CD1c-positive myeloid dendritic cell (primary cell): ENCODE results near the gene DNMT3A.

Experiments used
- DNase-seq: peaks from one replicate; pipeline ENCODE4 v3.0.0-alpha.2; 2016; ENCODE audit errors: extremely low spot score

Gene DNMT3A

DNA sequence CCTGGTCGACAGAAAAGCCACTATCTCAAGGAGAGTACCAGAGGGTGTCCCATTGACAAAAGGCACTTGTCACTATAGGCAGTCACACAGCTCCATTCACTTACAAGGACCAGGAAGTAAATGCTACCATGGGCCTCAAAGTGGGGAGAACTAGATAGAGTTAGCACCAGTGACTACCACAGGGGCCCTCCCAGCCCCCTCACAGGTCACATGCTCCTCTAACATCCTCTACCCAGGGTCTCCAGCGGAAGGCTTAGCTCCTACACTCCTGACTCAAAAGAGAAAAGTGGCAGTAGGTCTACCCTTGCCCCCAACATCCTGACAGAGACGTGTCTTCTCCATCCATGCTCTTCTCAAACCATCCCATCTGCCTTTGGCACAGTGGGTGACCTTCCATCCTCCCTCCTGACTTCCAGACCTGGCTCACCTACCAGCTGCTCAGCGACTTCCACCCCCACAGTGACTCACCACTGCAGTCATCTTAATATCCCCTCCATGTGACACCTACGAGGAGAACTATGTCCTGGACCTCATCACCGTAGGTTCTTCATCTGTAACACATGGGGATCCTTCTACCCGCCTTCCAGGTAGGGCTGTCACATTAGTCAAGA, 5.6 kb upstream of the DNMT3A start:
- no peak for DNase-seq

DNA sequence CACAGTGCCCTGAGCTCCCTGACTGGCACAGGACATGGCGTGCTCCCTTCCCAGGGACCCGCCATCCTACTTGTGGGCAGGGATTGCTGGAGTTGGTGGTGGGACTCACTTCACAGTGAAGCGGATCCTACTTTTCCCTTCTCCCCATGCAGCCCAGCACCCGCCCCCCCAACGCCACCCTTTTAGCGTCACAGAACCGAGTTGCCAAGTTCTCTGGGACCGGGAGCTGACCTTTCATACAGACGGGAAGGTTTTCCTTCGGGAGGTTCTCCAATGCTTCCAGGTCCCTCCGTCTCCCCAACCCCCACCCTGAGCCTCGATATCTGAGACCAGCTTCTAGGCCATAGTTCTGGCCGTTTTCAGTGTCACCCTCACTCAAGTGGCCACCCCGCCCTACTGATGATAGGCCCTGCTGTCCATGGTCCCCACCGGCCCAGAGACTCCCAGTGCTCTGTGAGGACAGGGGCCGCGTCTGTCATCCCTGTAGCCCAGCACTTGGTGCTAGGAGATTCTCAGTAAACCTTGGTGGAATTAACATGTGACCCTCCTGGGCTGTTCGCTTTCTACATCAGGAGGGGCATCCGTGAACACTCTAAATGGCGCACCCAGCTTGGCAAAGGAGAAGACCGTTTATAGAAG, 1.6 kb upstream of the DNMT3A start:
- no peak for DNase-seq

DNA sequence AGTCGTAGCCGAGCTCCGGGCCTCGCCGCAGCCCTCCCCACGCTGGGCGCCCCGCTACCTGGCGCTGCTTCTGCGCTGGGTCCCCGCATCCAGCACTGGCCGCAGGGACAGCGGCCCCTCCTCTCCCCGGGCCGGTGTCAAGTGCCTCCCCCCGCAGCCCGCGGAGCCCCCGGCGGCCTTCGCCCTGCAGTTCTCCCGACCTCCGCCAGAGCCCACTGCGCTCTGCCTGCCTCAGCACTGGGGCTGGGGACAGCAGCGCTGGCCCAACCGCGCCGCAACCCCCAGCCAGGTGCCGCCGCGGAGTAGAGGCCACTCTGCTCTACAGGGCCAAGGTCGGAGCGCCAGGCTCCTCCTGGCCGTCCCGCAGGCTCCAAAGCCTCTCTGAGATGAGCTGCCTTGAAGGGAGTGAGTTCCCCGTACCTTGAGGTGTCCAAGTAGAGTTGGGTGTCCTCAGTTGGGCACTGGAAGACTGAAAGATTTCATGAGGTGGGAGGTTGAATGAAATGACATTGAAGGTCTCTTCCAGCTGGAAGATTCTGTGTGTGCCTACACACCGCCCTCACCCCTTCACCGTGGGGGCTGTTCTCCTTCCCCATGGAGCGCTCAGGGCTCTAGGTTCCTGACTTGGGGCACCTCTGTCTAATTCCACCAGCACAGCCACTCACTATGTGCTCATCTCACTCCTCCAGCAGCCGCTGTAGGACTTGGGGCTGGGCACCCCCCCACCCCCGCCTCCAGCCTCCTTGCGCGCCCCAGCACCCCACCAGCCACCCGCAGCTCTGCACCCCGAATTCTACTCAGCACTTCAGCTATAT, 854 bp upstream of the DNMT3A start:
- DNase-seq: peak; percentile 87

- peak; percentile 31 for DNase-seq
These were observed 556 bp downstream of the DNMT3A start for GRCh38 chr2:25341011-25341727.

DNA sequence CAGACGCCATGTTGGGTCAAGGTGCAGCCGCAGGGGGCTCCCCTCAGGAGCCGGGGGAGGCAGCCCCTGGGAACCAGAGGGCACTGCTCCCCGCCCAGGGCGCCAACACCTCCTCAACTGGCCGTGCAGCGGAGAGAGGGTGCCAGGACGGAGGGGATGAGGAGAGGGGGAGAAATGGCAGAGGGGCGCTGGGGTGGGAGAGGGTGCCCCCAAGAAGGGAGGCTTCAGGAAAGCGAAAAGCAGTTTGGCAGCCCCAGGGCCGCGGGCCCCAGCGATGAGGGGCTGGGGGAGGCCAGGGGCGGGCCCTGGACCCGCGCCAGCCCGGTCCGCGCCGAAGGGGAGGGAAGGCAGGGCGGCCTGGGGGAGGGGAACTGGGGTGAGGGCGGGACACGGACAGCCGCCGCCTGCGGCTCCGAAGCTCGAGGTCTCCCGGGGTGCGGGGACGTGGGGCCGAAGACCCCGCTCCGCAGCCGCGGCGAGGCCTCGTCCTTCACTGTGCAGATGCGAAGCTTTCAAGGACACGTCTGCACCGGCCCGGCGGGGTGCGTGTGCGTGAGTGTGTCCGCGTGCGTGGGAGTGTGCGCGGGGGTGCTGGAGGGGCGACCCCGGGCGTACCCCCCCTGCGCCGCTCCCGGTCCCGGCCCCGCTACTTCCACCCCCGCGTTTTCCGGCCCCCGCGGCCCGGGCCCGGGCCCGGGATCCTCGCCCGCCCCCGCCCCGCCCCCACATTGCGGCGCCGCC, 1.4 kb downstream of the DNMT3A start:
- DNase-seq: no peak

- no peak for DNase-seq
These were observed 1.9 kb downstream of the DNMT3A start for GRCh38 chr2:25339791-25340180.

- DNase-seq: no peak
These were observed 2.5 kb downstream of the DNMT3A start for GRCh38 chr2:25339211-25339674.

GRCh38 chr2:25338401-25338800, 3.3 kb downstream of the DNMT3A start:
- no peak for DNase-seq

DNA sequence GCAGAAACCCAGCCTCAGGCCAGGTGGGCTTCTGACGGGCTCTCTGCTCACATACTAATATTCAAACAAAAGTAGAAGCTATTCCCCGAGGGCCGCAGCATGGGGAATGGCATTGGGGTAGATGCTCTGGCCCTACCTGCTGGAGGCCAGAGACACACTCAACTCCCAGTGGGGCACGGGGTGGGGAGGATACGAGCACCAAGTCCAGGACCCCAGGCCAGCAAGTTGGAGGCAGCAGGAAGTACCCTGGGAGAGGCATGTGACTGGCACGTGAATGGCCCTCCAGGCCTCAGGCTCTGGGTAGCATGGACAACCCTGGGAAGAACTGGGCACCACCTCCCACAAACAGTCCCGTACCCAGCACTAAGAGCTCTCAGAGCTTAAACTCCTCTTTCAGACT, 3.8 kb downstream of the DNMT3A start:
- DNase-seq: no peak

- no peak for DNase-seq
These were observed 4.4 kb downstream of the DNMT3A start for GRCh38 chr2:25337276-25337675.

GRCh38 chr2:25336383-25336841, 5.3 kb downstream of the DNMT3A start:
- DNase-seq: no peak

DNA sequence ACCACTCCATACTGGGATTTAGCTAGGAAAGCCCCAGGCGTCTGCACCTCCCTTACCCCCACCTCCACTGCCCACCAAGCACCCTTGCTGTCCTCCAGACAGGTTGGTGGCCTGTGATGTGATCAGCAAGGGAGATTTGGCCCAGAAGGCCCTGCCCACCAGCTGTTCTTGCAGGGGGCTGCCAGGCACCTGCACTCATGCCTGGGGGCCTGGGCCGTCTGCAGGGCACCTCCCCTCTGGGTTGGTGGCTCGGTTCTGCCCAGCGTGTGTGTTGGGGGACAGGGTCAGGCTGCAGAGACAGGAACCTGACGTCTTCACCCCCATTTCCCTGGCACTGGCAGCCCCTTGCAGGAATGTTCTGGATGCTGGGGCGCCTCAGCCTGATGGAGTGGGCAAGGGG, 5.8 kb downstream of the DNMT3A start:
- DNase-seq: no peak

- DNase-seq: no peak
These were observed 6.5 kb downstream of the DNMT3A start for GRCh38 chr2:25335204-25335603.

- DNase-seq: no peak
These were observed 7.2 kb downstream of the DNMT3A start for GRCh38 chr2:25334482-25334881.

GRCh38 chr2:25333981-25334380, 7.7 kb downstream of the DNMT3A start:
- DNase-seq: no peak

DNA sequence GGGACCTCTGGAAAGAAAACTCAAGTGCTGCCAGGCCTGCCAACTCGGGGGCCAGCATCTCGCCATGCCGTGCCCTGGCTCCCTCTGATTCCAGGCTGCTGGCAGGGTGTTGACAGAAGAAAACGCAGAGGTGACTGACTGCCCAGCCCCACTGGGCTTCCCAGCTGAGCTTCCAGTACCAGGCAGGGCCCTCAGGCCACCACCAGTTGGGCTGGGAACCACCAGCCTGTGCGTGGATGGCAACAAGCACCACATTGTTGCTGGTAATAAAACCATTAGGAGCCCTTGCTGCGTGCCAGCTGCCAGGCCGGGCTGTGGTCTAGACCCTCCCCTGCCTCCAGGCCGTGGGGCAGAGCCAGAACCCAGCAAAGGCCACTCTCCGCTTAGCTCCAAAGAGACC, 9.2 kb downstream of the DNMT3A start:
- DNase-seq: no peak

- DNase-seq: no peak
These were observed 9.9 kb downstream of the DNMT3A start for GRCh38 chr2:25331686-25332365.

DNA sequence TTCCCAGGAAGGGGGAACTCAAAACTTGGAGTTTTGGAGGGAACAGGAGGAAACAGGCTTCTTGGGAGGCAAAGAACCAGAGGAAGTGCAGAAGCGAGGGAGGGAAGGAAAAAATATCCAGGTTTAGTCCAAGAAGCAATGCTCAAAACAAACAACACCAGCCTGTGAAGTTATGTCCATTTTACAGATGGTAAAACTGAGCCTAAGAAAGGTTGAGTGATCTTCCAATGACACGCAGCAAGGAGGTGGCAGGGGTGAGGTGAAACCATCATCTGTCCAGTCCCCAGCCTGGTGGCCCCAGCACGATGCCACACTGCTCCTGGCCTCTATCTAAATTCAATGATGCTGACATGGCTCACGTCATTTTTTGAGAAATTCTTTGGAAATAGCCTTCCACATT, 10.8 kb downstream of the DNMT3A start:
- DNase-seq: no peak

DNA sequence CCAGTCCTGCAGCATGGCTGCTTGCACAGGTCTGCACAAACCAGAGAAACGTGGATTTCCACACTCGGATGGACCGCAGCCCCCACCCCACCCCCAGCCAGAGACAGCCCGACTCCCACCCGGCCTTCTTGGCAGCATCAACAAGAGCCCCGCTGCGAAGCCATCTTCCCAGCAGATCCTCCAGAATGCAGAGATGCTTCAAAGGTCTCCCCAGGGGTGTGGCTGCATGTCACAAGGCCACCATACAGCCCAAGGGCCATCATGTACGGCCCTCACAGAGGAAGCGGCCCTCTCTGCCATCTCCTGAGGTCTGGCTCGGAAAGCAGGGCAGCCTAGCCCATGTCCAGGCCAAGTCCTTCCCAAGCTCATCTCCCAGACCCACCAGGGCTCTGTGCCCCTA, 11.5 kb downstream of the DNMT3A start:
- no peak for DNase-seq

- no peak for DNase-seq
These were observed 13.3 kb downstream of the DNMT3A start for GRCh38 chr2:25328152-25329085.
